H1 (cell line): ENCODE measurements around the gene CNTROB. TPM values are rescaled to one million over a fixed set of nuclear protein-coding genes. Genes with fewer than 3 reads are reported as not detected.

ENCODE experiments used
- EGR1 ChIP-seq: IDR thresholded peaks from 2 replicates; pipeline ENCODE4 v1.6.1; 2011; ENCODE audit warnings: low read depth, low read length, borderline replicate concordance
- FOSL1 ChIP-seq: IDR thresholded peaks from 2 replicates; pipeline ENCODE4 v1.6.1; 2011; ENCODE audit warnings: mild to moderate bottlenecking, low read depth, low read length, moderate library complexity; ENCODE audit not compliant: insufficient read depth
- MAFK ChIP-seq: IDR thresholded peaks from 2 replicates; pipeline ENCODE4 v1.6.1; 2012; ENCODE audit warnings: low read depth, mild to moderate bottlenecking, improper control_type of control experiment, low read length
- POLR2A ChIP-seq, 2 experiments: IDR thresholded peaks; 1 replicate in 1 of 2; 2 replicates in 1 of 2; pipeline ENCODE4 v1.6.1; 2011; ENCODE audit warnings: low read depth in 2 of 2, low read length in 2 of 2, mild to moderate bottlenecking in 2 of 2; ENCODE audit errors: control extremely low read depth in 1 of 2
- RFX5 ChIP-seq: IDR thresholded peaks from 2 replicates; pipeline ENCODE4 v1.6.1; 2011; ENCODE audit warnings: low read depth, low read length, improper control_type of control experiment, borderline replicate concordance
- SIN3A ChIP-seq, 2 experiments: IDR thresholded peaks in 1 of 2; conservative IDR thresholded peaks in 1 of 2; 2 replicates each; pipeline ENCODE4 v1.6.1; 2011 to 2012; ENCODE audit warnings: low read length in 2 of 2, improper control_type of control experiment in 1 of 2, low read depth in 1 of 2, mild to moderate bottlenecking in 1 of 2
- SIRT6 ChIP-seq: IDR thresholded peaks from one replicate; pipeline ENCODE4 v1.7.1; 2012; ENCODE audit warnings: low read length, inconsistent platforms
- SIX5 ChIP-seq: IDR thresholded peaks from 2 replicates; pipeline ENCODE4 v1.6.1; 2011; ENCODE audit warnings: mild to moderate bottlenecking, low read depth, low read length
- TBP ChIP-seq: IDR thresholded peaks from 2 replicates; pipeline ENCODE4 v1.6.1; 2011; ENCODE audit warnings: low read depth, low read length, improper control_type of control experiment
- YY1 ChIP-seq: IDR thresholded peaks from 2 replicates; pipeline ENCODE4 v1.6.1; 2011; ENCODE audit warnings: low read depth, mild to moderate bottlenecking, low read length
- polyA plus RNA-seq, 7 experiments: library from polyadenylated mRNA; depleted of rRNA in 3 of 7; stranded (reverse) in 5 of 7; unstranded in 2 of 7; fragments of >200 nt in 5 of 7; fragments of 200-250 nt in 2 of 7; gene quantifications; 1 replicate in 5 of 7; 2 replicates in 1 of 7; 4 replicates in 1 of 7; pipeline versions ENCODE4 v1.2.1 to v1.2.3, GENCODE V29; 2011 to 2013; ENCODE audit warnings: missing spikeins in 2 of 7, mixed read lengths in 2 of 7
- total RNA-seq: library from RNA; stranded (reverse); fragmentation: NEBNext Ultra II Directional; extraction: Animal tissue kit (Norgen Biotek cat#: 25700); gene quantifications from 2 replicates; pipeline ENCODE4 v1.2.1, GENCODE V29; 2021
- TF ChIP-seq, protein P1 (sequence below): fragments of 300-600 bp; sonication (generic); IDR thresholded peaks from 2 replicates; pipeline ENCODE4 v1.7.1; 2012; ENCODE audit warnings: low read length, moderate library complexity, mild to moderate bottlenecking, inconsistent platforms; ENCODE audit not compliant: insufficient replicate concordance

CNTROB gene
- total and polyA plus RNA-seq, 2 of the 8 experiments (the other 6 are each of a cell fraction or from before 2014, with no cell fraction given), result 20.5 to 31.9 TPM

DNA sequence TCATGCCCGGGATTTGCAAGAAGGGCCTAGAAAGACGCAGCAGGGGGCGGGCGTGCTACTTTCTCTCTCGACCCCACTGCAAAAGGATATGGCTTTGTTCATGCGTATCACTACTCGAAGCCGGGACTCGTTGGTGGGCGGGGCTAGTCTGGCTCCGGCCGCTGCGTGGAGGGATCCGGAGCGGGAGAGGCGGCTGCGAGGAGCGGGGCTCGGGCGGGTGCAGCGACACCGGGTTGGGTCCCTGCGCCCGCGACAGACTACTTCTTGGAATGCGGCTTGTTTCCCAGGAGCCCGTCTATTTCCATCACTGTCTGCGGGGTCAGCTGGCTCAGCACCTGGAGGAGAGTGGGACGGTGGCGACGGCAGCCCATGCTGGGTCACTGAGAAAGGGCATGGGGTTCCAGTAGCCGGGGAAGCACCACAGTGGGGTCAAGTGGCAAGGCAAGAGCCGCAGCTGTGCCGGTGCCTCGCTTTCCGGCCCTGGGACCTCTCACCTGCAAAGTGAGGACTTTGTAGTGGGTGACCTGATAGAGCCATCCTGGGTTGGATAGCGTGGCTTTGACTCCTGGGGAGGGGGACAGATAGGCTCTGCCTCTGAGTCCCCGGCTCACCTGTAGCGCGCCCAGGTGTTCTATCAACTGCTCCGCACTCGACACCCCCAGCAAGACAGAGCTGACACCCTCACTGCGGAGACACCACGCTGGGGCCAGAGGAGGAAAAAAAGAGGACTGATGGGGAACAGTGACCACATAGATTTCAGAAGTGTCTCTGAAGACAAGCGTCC lies 9.0 kb upstream of the CNTROB start (continued):
- TF ChIP-seq, protein P1, sequence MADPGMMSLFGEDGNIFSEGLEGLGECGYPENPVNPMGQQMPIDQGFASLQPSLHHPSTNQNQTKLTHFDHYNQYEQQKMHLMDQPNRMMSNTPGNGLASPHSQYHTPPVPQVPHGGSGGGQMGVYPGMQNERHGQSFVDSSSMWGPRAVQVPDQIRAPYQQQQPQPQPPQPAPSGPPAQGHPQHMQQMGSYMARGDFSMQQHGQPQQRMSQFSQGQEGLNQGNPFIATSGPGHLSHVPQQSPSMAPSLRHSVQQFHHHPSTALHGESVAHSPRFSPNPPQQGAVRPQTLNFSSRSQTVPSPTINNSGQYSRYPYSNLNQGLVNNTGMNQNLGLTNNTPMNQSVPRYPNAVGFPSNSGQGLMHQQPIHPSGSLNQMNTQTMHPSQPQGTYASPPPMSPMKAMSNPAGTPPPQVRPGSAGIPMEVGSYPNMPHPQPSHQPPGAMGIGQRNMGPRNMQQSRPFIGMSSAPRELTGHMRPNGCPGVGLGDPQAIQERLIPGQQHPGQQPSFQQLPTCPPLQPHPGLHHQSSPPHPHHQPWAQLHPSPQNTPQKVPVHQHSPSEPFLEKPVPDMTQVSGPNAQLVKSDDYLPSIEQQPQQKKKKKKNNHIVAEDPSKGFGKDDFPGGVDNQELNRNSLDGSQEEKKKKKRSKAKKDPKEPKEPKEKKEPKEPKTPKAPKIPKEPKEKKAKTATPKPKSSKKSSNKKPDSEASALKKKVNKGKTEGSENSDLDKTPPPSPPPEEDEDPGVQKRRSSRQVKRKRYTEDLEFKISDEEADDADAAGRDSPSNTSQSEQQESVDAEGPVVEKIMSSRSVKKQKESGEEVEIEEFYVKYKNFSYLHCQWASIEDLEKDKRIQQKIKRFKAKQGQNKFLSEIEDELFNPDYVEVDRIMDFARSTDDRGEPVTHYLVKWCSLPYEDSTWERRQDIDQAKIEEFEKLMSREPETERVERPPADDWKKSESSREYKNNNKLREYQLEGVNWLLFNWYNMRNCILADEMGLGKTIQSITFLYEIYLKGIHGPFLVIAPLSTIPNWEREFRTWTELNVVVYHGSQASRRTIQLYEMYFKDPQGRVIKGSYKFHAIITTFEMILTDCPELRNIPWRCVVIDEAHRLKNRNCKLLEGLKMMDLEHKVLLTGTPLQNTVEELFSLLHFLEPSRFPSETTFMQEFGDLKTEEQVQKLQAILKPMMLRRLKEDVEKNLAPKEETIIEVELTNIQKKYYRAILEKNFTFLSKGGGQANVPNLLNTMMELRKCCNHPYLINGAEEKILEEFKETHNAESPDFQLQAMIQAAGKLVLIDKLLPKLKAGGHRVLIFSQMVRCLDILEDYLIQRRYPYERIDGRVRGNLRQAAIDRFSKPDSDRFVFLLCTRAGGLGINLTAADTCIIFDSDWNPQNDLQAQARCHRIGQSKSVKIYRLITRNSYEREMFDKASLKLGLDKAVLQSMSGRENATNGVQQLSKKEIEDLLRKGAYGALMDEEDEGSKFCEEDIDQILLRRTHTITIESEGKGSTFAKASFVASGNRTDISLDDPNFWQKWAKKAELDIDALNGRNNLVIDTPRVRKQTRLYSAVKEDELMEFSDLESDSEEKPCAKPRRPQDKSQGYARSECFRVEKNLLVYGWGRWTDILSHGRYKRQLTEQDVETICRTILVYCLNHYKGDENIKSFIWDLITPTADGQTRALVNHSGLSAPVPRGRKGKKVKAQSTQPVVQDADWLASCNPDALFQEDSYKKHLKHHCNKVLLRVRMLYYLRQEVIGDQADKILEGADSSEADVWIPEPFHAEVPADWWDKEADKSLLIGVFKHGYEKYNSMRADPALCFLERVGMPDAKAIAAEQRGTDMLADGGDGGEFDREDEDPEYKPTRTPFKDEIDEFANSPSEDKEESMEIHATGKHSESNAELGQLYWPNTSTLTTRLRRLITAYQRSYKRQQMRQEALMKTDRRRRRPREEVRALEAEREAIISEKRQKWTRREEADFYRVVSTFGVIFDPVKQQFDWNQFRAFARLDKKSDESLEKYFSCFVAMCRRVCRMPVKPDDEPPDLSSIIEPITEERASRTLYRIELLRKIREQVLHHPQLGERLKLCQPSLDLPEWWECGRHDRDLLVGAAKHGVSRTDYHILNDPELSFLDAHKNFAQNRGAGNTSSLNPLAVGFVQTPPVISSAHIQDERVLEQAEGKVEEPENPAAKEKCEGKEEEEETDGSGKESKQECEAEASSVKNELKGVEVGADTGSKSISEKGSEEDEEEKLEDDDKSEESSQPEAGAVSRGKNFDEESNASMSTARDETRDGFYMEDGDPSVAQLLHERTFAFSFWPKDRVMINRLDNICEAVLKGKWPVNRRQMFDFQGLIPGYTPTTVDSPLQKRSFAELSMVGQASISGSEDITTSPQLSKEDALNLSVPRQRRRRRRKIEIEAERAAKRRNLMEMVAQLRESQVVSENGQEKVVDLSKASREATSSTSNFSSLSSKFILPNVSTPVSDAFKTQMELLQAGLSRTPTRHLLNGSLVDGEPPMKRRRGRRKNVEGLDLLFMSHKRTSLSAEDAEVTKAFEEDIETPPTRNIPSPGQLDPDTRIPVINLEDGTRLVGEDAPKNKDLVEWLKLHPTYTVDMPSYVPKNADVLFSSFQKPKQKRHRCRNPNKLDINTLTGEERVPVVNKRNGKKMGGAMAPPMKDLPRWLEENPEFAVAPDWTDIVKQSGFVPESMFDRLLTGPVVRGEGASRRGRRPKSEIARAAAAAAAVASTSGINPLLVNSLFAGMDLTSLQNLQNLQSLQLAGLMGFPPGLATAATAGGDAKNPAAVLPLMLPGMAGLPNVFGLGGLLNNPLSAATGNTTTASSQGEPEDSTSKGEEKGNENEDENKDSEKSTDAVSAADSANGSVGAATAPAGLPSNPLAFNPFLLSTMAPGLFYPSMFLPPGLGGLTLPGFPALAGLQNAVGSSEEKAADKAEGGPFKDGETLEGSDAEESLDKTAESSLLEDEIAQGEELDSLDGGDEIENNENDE, result no peak
- TF ChIP-seq YY1 (0 out of 2 replicates have a peak, but pooled peaks have one; percentile 7), MAFK (no peak), SIRT6 (no peak), RFX5 (no peak), FOSL1 (no peak), SIX5 (no peak), EGR1 (no peak), TBP (peak; percentile 71), POLR2A (IDR thresholded peaks at IDR 0.05; ENCODE audit: control extremely low read depth in 1 of 2, low read depth in 2 of 2, low read length in 2 of 2) (no peak; a peak in 1 of 3 replicates), SIN3A (conservative IDR thresholded peaks at IDR 0.05 in 1 of 2, IDR thresholded peaks at IDR 0.05 in 1 of 2; ENCODE audit: low read depth in 1 of 2, low read length in 2 of 2) (peak in 1 of 2 experiments; percentile 53; a peak in 1 of 4 replicates)
